ENCODE measurements around the gene UQCRFS1.

- TF ChIP-seq POLR2A (IDR thresholded peaks at IDR 0.05) (no peak), POLR2AphosphoS5 (IDR thresholded peaks at IDR 0.05) (no peak), CTCF (IDR thresholded peaks at IDR 0.05) (no peak), EP300 (IDR thresholded peaks at IDR 0.05) (no peak)
These were observed 27.5 kb downstream of the UQCRFS1 start for GRCh38 chr19:29185427-29185826.
